ENCODE measurements around the gene HRNR.

The HRNR gene

GRCh38 chr1:152247316-152247715, 23.3 kb upstream of the HRNR start:
- H3F3A ChIP-seq (ENCODE audit: control insufficient read depth, insufficient read depth) = no peaks in the 10 kb centered on the region
- no peak overlapping the region for H3K4me2 ChIP-seq (ENCODE audit: low read length)
- no peak overlapping the region for H3K27ac ChIP-seq (ENCODE audit: low read depth, low read length)
- no peak overlapping the region for H3K4me3 ChIP-seq (ENCODE audit: low read length)
- no peaks in the 10 kb centered on the region for H3K36me3 ChIP-seq (ENCODE audit: control insufficient read depth, low read length)
- H3K27me3 ChIP-seq (ENCODE audit: control insufficient read depth, low read length) = no peaks in the 10 kb centered on the region
- H3K4me1 ChIP-seq (ENCODE audit: control insufficient read depth, low read length) = no peaks in the 10 kb centered on the region
- no peaks in the 10 kb centered on the region for H3K9me2 ChIP-seq (replicated peaks; ENCODE audit: control insufficient read depth, low read length)
- no peaks in the 10 kb centered on the region for H3K79me2 ChIP-seq (ENCODE audit: control insufficient read depth, low read length)
- no peak for TF ChIP-seq CTCF (IDR thresholded peaks at IDR 0.05; ENCODE audit: low read depth, low read length, poor library complexity, severe bottlenecking)
- no peak for TF ChIP-seq EZH2phosphoT487 (IDR thresholded peaks at IDR 0.05; ENCODE audit: borderline replicate concordance, low read length)
- H4K20me1 ChIP-seq (ENCODE audit: control insufficient read depth, insufficient read depth, low read depth, low read length) = no peaks in the 10 kb centered on the region
- no peaks in the 10 kb centered on the region for H3K9me3 ChIP-seq (ENCODE audit: control insufficient read depth, insufficient read depth, low read length)

GRCh38 chr1:152244576-152245273, 20.7 kb upstream of the HRNR start:
- Histone ChIP-seq H3K27me3 (ENCODE audit: control insufficient read depth, low read length) (no peaks in the 10 kb centered on the region), H3F3A (ENCODE audit: control insufficient read depth, insufficient read depth) (no peaks in the 10 kb centered on the region), H3K9me3 (ENCODE audit: control insufficient read depth, insufficient read depth, low read length) (no peaks in the 10 kb centered on the region), H3K9me2 (replicated peaks; ENCODE audit: control insufficient read depth, low read length) (no peaks in the 10 kb centered on the region), H3K36me3 (ENCODE audit: control insufficient read depth, low read length) (no peaks in the 10 kb centered on the region), H3K4me3 (ENCODE audit: low read length) (no peak overlapping the region), H3K27ac (ENCODE audit: low read depth, low read length) (no peak overlapping the region), H3K4me1 (ENCODE audit: control insufficient read depth, low read length) (no peaks in the 10 kb centered on the region), H3K4me2 (ENCODE audit: low read length) (no peak overlapping the region), H3K79me2 (ENCODE audit: control insufficient read depth, low read length) (no peaks in the 10 kb centered on the region), H4K20me1 (ENCODE audit: control insufficient read depth, insufficient read depth, low read depth, low read length) (no peaks in the 10 kb centered on the region)
- TF ChIP-seq EZH2phosphoT487 (IDR thresholded peaks at IDR 0.05; ENCODE audit: borderline replicate concordance, low read length) = no peak
- TF ChIP-seq CTCF (IDR thresholded peaks at IDR 0.05; ENCODE audit: low read depth, low read length, poor library complexity, severe bottlenecking) = no peak

GRCh38 chr1:152237093-152237492, 13.1 kb upstream of the HRNR start:
- Histone ChIP-seq H3K4me2 (ENCODE audit: low read length) (no peak overlapping the region), H4K20me1 (ENCODE audit: control insufficient read depth, insufficient read depth, low read depth, low read length) (no peaks in the 10 kb centered on the region), H3K27me3 (ENCODE audit: control insufficient read depth, low read length) (no peaks in the 10 kb centered on the region), H3K9me3 (ENCODE audit: control insufficient read depth, insufficient read depth, low read length) (no peaks in the 10 kb centered on the region), H3K4me1 (ENCODE audit: control insufficient read depth, low read length) (no peaks in the 10 kb centered on the region), H3F3A (ENCODE audit: control insufficient read depth, insufficient read depth) (no peaks in the 10 kb centered on the region), H3K27ac (ENCODE audit: low read depth, low read length) (no peak overlapping the region), H3K79me2 (ENCODE audit: control insufficient read depth, low read length) (no peaks in the 10 kb centered on the region), H3K36me3 (ENCODE audit: control insufficient read depth, low read length) (no peaks in the 10 kb centered on the region), H3K9me2 (replicated peaks; ENCODE audit: control insufficient read depth, low read length) (no peaks in the 10 kb centered on the region), H3K4me3 (ENCODE audit: low read length) (no peak overlapping the region)
- TF ChIP-seq EZH2phosphoT487 (IDR thresholded peaks at IDR 0.05; ENCODE audit: borderline replicate concordance, low read length) (no peak), CTCF (IDR thresholded peaks at IDR 0.05; ENCODE audit: low read depth, low read length, poor library complexity, severe bottlenecking) (no peak)

All from DOHH2 (cell line).